ENCODE results near the gene SCNN1A. TPM values are rescaled to one million over a fixed set of nuclear protein-coding genes. Genes with fewer than 3 reads are reported as not detected.

Gene SCNN1A
- total and polyA plus RNA-seq, 2 of the 13 experiments (the other 11 are each of a cell fraction or from before 2014, with no cell fraction given), result 1.5 to 14.6 TPM

- TF ChIP-seq ZNF710 (CRISPR knock-in tag; IDR thresholded peaks at IDR 0.05; ENCODE audit: borderline replicate concordance), result no peak
- no peak for TF ChIP-seq LBX2 (CRISPR knock-in tag; IDR thresholded peaks at IDR 0.05; ENCODE audit: borderline replicate concordance)
- TF ChIP-seq, protein P1, sequence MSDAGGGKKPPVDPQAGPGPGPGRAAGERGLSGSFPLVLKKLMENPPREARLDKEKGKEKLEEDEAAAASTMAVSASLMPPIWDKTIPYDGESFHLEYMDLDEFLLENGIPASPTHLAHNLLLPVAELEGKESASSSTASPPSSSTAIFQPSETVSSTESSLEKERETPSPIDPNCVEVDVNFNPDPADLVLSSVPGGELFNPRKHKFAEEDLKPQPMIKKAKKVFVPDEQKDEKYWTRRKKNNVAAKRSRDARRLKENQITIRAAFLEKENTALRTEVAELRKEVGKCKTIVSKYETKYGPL (CRISPR knock-in tag; IDR thresholded peaks at IDR 0.05), result no peak
- TF ChIP-seq, protein P2, sequence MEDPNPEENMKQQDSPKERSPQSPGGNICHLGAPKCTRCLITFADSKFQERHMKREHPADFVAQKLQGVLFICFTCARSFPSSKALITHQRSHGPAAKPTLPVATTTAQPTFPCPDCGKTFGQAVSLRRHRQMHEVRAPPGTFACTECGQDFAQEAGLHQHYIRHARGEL (CRISPR knock-in tag; IDR thresholded peaks at IDR 0.05), result no peak
- no peak for TF ChIP-seq ISL2 (CRISPR knock-in tag; IDR thresholded peaks at IDR 0.05)
- no peak for TF ChIP-seq HDAC6 (IDR thresholded peaks at IDR 0.05; ENCODE audit: low read depth, low read length)
- no peak for TF ChIP-seq TBL1XR1 (IDR thresholded peaks at IDR 0.05; ENCODE audit: borderline replicate concordance, low read length, partially characterized antibody)
- TF ChIP-seq, protein P3, sequence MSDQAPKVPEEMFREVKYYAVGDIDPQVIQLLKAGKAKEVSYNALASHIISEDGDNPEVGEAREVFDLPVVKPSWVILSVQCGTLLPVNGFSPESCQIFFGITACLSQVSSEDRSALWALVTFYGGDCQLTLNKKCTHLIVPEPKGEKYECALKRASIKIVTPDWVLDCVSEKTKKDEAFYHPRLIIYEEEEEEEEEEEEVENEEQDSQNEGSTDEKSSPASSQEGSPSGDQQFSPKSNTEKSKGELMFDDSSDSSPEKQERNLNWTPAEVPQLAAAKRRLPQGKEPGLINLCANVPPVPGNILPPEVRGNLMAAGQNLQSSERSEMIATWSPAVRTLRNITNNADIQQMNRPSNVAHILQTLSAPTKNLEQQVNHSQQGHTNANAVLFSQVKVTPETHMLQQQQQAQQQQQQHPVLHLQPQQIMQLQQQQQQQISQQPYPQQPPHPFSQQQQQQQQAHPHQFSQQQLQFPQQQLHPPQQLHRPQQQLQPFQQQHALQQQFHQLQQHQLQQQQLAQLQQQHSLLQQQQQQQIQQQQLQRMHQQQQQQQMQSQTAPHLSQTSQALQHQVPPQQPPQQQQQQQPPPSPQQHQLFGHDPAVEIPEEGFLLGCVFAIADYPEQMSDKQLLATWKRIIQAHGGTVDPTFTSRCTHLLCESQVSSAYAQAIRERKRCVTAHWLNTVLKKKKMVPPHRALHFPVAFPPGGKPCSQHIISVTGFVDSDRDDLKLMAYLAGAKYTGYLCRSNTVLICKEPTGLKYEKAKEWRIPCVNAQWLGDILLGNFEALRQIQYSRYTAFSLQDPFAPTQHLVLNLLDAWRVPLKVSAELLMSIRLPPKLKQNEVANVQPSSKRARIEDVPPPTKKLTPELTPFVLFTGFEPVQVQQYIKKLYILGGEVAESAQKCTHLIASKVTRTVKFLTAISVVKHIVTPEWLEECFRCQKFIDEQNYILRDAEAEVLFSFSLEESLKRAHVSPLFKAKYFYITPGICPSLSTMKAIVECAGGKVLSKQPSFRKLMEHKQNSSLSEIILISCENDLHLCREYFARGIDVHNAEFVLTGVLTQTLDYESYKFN (CRISPR knock-in tag; conservative IDR thresholded peaks at IDR 0.05), result 0 out of 2 replicates have a peak, but pooled peaks have one; percentile 8
- TF ChIP-seq, protein P4, sequence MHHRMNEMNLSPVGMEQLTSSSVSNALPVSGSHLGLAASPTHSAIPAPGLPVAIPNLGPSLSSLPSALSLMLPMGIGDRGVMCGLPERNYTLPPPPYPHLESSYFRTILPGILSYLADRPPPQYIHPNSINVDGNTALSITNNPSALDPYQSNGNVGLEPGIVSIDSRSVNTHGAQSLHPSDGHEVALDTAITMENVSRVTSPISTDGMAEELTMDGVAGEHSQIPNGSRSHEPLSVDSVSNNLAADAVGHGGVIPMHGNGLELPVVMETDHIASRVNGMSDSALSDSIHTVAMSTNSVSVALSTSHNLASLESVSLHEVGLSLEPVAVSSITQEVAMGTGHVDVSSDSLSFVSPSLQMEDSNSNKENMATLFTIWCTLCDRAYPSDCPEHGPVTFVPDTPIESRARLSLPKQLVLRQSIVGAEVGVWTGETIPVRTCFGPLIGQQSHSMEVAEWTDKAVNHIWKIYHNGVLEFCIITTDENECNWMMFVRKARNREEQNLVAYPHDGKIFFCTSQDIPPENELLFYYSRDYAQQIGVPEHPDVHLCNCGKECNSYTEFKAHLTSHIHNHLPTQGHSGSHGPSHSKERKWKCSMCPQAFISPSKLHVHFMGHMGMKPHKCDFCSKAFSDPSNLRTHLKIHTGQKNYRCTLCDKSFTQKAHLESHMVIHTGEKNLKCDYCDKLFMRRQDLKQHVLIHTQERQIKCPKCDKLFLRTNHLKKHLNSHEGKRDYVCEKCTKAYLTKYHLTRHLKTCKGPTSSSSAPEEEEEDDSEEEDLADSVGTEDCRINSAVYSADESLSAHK (CRISPR knock-in tag; IDR thresholded peaks at IDR 0.05; ENCODE audit: borderline replicate concordance), result no peak
- no peak for TF ChIP-seq SOX13 (IDR thresholded peaks at IDR 0.05)
- TF ChIP-seq SOX13 (CRISPR knock-in tag; conservative IDR thresholded peaks at IDR 0.05 in 1 of 2, IDR thresholded peaks at IDR 0.05 in 1 of 2), result no peak; a peak in 1 of 4 replicates
- TF ChIP-seq ZNF280D (CRISPR knock-in tag; IDR thresholded peaks at IDR 0.05), result no peak
- TF ChIP-seq DNMT1 (CRISPR knock-in tag; IDR thresholded peaks at IDR 0.05), result no peak
- no peak for TF ChIP-seq CHD4 (IDR thresholded peaks at IDR 0.05; ENCODE audit: borderline replicate concordance, low read length)
- no peak for TF ChIP-seq ZFY (CRISPR knock-in tag; IDR thresholded peaks at IDR 0.05)
Measured at GRCh38 chr12:6323340-6323994, 51.9 kb downstream of the SCNN1A start (continued).

Data from HepG2 (cell line).